HG03108 (cell line): Measurements from ENCODE around the gene KPNA6.
"Not testable (repeated sequence)": the region's sequence is repeated elsewhere in the genome, so short reads cannot be mapped to it uniquely, and the experiment has no call there.

Source experiments
- ATAC-seq: cut with Tn5 transposase; IDR thresholded peaks from one replicate; pipeline ENCODE4 v1.9.1; 2021; ENCODE audit warnings: moderate library complexity; ENCODE audit not compliant: unreplicated experiment

KPNA6 gene

GRCh38 chr1:32100359-32100758 is 7.5 kb upstream of the KPNA6 start:
- ATAC-seq: no peak

DNA sequence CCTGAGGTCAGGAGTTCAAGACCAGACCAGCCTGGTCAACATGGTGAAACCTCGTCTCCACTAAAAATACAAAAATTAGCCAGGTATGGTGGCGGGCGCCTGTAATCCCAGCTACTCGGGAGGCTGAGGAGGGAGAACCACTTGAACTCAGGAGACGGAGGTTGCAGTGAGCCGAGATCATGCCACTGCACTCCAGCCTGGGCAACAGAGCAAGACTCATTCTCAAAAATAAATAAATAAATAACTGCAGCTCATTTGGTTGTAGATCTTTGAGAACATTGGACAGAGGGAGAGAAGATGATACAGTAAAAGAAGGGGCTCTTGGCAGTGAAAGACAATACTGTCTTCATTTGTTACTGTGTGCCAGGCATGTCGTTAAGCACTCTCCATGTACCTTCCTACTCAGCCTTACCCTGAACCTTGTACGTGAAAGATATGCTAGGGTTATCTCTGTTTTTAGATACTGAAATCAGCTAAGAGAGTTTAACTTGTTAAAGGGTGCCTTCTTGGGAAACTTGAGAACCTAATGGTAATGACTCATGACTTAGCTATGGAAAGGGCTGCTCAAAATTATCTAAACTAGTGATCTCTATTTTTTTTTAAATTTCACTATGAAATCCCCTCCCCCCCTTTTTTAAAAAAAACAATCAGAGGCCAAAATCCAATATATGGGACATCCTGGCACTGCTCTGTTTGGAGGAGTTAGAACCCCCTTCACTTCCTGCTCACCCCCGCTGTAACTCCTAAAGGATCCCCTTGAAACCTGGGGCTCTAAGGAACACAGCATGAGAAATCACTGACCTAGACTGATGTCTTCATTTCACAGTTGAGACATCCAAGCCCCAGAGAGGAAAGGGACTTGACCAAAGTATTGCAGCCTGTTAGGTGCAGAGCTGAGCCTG is 6.8 kb upstream of the KPNA6 start:
- no peak for ATAC-seq

- ATAC-seq: no peak
These were observed 3.7 kb upstream of the KPNA6 start for GRCh38 chr1:32104127-32104526.

DNA sequence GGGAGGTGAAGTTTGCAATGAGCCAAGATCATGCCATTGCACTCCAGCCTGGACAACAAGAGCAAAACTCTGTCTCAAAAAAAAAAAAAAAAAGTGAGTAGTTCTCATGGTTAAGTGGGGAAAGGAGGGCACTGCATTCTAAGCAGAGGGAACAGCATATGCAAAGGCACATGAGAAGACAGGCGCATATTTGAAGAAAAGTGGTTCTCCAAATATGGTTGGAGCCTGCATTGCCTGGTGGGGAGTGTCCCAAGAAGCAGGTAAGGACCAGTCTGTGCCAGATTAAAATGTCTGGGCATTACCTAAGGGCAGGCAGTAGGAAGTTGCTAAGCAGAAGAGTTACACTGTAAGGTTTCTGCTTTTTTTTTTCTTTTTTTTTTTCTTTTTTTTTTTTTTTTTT is 2.5 kb upstream of the KPNA6 start:
- no peak for ATAC-seq

DNA sequence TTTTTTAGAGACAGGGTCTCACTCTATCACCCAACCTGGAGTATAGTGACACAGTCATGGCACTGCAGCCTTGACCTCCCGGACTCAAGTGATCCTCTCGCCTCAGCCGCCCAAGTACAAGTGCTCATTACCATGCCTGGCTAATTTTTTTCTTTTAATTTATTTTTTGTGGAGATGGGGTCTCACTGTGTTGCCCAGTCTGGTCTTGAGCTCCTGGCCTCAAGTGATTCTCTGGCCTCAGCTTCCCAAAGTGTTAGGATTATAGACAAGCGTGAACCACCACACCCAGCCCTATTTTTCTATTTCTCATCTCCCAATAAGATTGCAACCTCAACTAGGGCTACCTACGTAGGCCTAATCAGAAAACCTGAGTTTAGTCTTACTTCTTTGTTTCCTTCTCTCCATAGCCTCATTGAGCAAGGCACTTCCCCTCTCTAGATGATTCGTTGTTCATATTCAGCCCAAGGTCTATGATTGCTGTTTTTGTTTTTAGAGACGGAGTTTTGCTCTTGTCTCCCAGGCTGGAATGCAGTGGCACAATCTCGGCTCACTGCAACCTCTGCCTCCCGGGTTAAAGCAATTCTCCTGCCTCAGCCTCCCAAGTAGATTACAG is 1.1 kb upstream of the KPNA6 start:
- no peak for ATAC-seq

- ATAC-seq: no peak
These were observed 3.3 kb downstream of the KPNA6 start for GRCh38 chr1:32111040-32111623.

- ATAC-seq: no peak
These were observed 3.9 kb downstream of the KPNA6 start for GRCh38 chr1:32111789-32112188.

DNA sequence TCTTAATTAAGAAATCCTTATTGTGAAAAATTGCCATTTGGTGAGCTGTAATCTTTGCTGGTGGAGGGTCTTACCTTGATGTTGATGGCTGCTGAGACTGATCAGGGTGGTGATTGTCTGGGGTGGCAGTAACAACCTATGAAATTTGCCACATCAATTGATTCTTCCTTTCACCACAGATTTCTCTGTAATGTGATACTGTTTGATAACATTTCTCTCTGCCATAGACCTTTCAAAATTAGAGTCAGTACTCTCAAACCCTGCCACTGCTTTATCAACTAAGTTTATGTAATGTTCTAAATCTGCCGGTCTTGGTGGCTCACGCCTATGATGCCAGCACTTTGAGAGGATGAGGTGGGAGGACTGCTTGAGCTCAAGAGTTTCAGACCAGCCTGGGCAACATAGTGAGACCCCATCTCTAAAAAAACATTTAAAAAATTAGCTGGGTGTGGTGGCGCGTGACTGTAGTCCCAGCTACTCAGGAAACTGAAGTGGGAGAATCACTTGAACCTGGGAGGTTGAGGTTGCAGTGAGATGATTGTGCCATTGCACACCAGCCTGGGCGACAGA is 5.0 kb downstream of the KPNA6 start:
- ATAC-seq: no peak

- ATAC-seq: not testable (repeated sequence)
These were observed 5.6 kb downstream of the KPNA6 start for GRCh38 chr1:32113436-32113835.

- ATAC-seq: no peak
These were observed 6.6 kb downstream of the KPNA6 start for GRCh38 chr1:32114420-32114819.

- no peak for ATAC-seq
These were observed 7.6 kb downstream of the KPNA6 start for GRCh38 chr1:32115496-32115895.

- ATAC-seq: no peak
These were observed 8.7 kb downstream of the KPNA6 start for GRCh38 chr1:32116531-32116930.

GRCh38 chr1:32122151-32122550 is 14.3 kb downstream of the KPNA6 start:
- ATAC-seq: no peak

GRCh38 chr1:32123361-32123760 is 15.5 kb downstream of the KPNA6 start:
- not testable (repeated sequence) for ATAC-seq

DNA sequence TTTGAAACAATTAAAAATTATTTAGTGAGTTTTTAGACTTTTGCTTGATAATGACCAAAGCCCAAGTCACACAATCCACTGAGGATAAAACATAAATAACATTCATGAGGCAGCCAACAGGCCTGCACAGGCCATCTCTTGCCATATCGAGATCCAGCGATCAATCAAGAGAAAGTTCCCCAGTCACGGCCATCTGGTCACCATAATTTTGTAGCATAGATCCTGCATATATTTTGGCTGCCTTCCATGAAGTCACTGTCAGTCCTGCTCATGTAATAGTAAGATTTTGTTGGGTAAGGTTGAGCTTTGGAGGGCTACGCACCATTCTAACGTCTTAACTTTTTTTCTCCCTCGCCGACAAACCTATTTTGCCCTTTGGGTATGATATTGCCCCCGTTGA is 17.5 kb downstream of the KPNA6 start:
- ATAC-seq: no peak

- ATAC-seq: no peak
These were observed 18.9 kb downstream of the KPNA6 start for GRCh38 chr1:32126770-32127169.

GRCh38 chr1:32127409-32128198 is 19.7 kb downstream of the KPNA6 start:
- ATAC-seq: no peak

- ATAC-seq: no peak
These were observed 20.6 kb downstream of the KPNA6 start for GRCh38 chr1:32128479-32128878.

GRCh38 chr1:32128964-32129363 is 21.1 kb downstream of the KPNA6 start:
- ATAC-seq: no peak

- not testable (repeated sequence) for ATAC-seq
These were observed 26.1 kb downstream of the KPNA6 start for GRCh38 chr1:32133950-32134280.

- no peak for ATAC-seq
These were observed 29.3 kb downstream of the KPNA6 start for GRCh38 chr1:32137111-32137510.
